GM12878 (cell line): Measurements from ENCODE around the gene MTA3. TPM values are rescaled to one million over a fixed set of nuclear protein-coding genes. Genes with fewer than 3 reads are reported as not detected.

Experiments
- BRCA1 ChIP-seq: IDR thresholded peaks from 2 replicates; pipeline ENCODE4 v1.6.1; 2011; ENCODE audit warnings: low read depth, low read length, improper control_type of control experiment
- HSF1 ChIP-seq: fragments of 150-350 bp; IDR thresholded peaks from 2 replicates; pipeline ENCODE4 v1.6.1; 2014; ENCODE audit warnings: mild to moderate bottlenecking, low read depth, low read length
- JUND ChIP-seq: IDR thresholded peaks from 2 replicates; pipeline ENCODE4 v1.6.1; 2012; ENCODE audit warnings: low read depth, mild to moderate bottlenecking, low read length, improper control_type of control experiment, moderate library complexity
- MTA2 ChIP-seq: fragments of 450-650 bp; IDR thresholded peaks from 2 replicates; pipeline ENCODE4 v1.6.1; 2016; ENCODE audit warnings: low read depth, mild to moderate bottlenecking, moderate library complexity
- MTA3 ChIP-seq: IDR thresholded peaks from 2 replicates; pipeline ENCODE4 v1.6.1; 2012; ENCODE audit warnings: low read length, inconsistent platforms, borderline replicate concordance
- PML ChIP-seq: IDR thresholded peaks from 2 replicates; pipeline ENCODE4 v1.6.1; 2012; ENCODE audit warnings: low read length, inconsistent platforms
- POLR2AphosphoS2 ChIP-seq: IDR thresholded peaks from 2 replicates; pipeline ENCODE4 v1.6.1; 2011; ENCODE audit warnings: low read depth, mild to moderate bottlenecking, low read length, improper control_type of control experiment, moderate library complexity
- POLR2AphosphoS5 ChIP-seq: IDR thresholded peaks from 2 replicates; pipeline ENCODE4 v1.6.1; 2011; ENCODE audit warnings: mild to moderate bottlenecking, low read length, inconsistent platforms
- SIN3A ChIP-seq: IDR thresholded peaks from 2 replicates; pipeline ENCODE4 v1.6.1; 2012; ENCODE audit warnings: low read depth, low read length, improper control_type of control experiment
- SUPT20H ChIP-seq: IDR thresholded peaks from 2 replicates; pipeline ENCODE4 v1.6.1; 2011; ENCODE audit warnings: low read depth, mild to moderate bottlenecking, low read length, moderate library complexity, borderline replicate concordance; ENCODE audit not compliant: control insufficient read depth
- ZBED1 ChIP-seq: IDR thresholded peaks from 2 replicates; pipeline ENCODE4 v1.6.1; 2016; ENCODE audit warnings: borderline replicate concordance
- ZSCAN29 ChIP-seq: fragments of 450-650 bp; IDR thresholded peaks from 2 replicates; pipeline ENCODE4 v1.6.1; 2017; ENCODE audit warnings: mild to moderate bottlenecking, moderate library complexity
- polyA plus RNA-seq, 11 experiments: library from polyadenylated mRNA; depleted of rRNA in 4 of 11; unstranded in 6 of 11; stranded (reverse) in 5 of 11; fragments of >200 nt; fragmentation: Nextera tagmentation in 4 of 11; fragmentation: Illumina TruSeq in 1 of 11; extraction: Ambion mirVana in 4 of 11; extraction: Trizol in 1 of 11; gene quantifications; 1 replicate in 1 of 11; 2 replicates in 10 of 11; pipeline versions ENCODE4 v1.2.1 to v1.2.3, GENCODE V29; 2011 to 2016; ENCODE audit warnings: inconsistent platforms in 2 of 11, missing spikeins in 2 of 11, low read depth in 1 of 11
- total RNA-seq, 4 experiments: library from RNA; depleted of rRNA in 3 of 4; stranded (reverse); fragments of >200 nt in 3 of 4; fragmentation: Illumina TruSeq in 1 of 4; extraction: Trizol in 1 of 4; gene quantifications; 2 replicates each; pipeline versions ENCODE4 v1.2.1 to v1.2.3, GENCODE V29; 2013 to 2021
- TF ChIP-seq, protein P1 (sequence below): fragments of 450-650 bp; IDR thresholded peaks from 2 replicates; pipeline ENCODE4 v1.6.1; 2017; ENCODE audit warnings: mild to moderate bottlenecking, moderate library complexity
- TF ChIP-seq, protein P2 (sequence below): fragments of 450-650 bp; IDR thresholded peaks from 2 replicates; pipeline ENCODE4 v1.6.1; 2017; ENCODE audit warnings: borderline replicate concordance
- TF ChIP-seq, protein P3 (sequence below): fragments of 450-650 bp; IDR thresholded peaks from 2 replicates; pipeline ENCODE4 v1.6.1; 2017; ENCODE audit warnings: mild to moderate bottlenecking, moderate library complexity
- TF ChIP-seq, protein P4 (sequence below): fragments of 450-650 bp; IDR thresholded peaks from 2 replicates; pipeline ENCODE4 v1.6.1; 2017; ENCODE audit warnings: mild to moderate bottlenecking

Gene MTA3
- total and polyA plus RNA-seq, 10 of the 15 experiments (the other 5 are each of a cell fraction or from before 2014, with no cell fraction given), result 17.6 to 45.5 (median 26.5) TPM

DNA sequence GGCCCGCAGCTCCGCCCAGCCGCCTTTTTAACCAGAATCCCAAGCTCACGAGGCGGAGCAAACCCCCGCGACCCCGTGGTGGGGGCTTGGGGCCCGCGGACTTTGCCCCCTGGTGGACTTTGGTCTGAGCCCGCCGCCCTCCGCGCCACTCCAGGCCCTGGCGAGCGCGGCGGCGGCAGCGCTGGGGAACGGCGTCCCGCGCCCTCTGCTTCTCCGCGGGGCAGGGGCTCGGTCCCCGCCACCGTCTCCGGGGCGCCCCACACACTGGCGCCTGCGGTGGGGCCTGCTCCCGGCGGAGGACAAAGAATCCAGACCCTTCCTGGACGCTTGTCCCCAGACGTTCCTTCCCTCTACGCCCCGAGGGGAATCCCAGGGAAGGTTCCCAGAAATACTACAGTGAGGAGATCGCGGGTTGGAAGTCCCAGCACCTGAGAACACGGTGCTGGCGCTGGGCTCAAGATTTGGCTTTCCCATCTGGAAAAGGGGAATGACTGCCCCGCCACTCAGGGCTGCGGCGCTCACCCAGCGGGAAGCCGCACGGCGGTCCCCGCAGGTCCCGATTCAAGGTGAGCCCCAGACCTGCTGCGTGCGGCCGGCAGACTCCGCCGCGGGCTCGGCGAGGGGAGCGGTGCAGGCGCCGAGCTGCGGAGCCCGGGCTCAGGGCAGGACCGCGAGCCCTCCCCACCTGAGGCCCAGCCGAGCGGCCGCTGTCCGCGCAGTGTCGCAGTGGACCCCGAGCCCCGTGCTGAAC, 224.3 kb downstream of the MTA3 start, which contains the start of gene HAAO (continued):
- TF ChIP-seq ZBED1 (no peak; the same call in 1 of the 2 replicates), SUPT20H (no peak), BRCA1 (no peak), JUND (no peak), POLR2AphosphoS2 (no peak; the same call in 1 of the 2 replicates), POLR2AphosphoS5 (no peak), PML (no peak; the same call in 1 of the 2 replicates), SIN3A (no peak), MTA2 (no peak), ZSCAN29 (peak; percentile 36; the same call in 1 of the 2 replicates), MTA3 (no peak), HSF1 (no peak)
- TF ChIP-seq, protein P1, sequence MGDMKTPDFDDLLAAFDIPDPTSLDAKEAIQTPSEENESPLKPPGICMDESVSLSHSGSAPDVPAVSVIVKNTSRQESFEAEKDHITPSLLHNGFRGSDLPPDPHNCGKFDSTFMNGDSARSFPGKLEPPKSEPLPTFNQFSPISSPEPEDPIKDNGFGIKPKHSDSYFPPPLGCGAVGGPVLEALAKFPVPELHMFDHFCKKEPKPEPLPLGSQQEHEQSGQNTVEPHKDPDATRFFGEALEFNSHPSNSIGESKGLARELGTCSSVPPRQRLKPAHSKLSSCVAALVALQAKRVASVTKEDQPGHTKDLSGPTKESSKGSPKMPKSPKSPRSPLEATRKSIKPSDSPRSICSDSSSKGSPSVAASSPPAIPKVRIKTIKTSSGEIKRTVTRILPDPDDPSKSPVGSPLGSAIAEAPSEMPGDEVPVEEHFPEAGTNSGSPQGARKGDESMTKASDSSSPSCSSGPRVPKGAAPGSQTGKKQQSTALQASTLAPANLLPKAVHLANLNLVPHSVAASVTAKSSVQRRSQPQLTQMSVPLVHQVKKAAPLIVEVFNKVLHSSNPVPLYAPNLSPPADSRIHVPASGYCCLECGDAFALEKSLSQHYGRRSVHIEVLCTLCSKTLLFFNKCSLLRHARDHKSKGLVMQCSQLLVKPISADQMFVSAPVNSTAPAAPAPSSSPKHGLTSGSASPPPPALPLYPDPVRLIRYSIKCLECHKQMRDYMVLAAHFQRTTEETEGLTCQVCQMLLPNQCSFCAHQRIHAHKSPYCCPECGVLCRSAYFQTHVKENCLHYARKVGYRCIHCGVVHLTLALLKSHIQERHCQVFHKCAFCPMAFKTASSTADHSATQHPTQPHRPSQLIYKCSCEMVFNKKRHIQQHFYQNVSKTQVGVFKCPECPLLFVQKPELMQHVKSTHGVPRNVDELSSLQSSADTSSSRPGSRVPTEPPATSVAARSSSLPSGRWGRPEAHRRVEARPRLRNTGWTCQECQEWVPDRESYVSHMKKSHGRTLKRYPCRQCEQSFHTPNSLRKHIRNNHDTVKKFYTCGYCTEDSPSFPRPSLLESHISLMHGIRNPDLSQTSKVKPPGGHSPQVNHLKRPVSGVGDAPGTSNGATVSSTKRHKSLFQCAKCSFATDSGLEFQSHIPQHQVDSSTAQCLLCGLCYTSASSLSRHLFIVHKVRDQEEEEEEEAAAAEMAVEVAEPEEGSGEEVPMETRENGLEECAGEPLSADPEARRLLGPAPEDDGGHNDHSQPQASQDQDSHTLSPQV, result peak; percentile 77
- TF ChIP-seq, protein P2, sequence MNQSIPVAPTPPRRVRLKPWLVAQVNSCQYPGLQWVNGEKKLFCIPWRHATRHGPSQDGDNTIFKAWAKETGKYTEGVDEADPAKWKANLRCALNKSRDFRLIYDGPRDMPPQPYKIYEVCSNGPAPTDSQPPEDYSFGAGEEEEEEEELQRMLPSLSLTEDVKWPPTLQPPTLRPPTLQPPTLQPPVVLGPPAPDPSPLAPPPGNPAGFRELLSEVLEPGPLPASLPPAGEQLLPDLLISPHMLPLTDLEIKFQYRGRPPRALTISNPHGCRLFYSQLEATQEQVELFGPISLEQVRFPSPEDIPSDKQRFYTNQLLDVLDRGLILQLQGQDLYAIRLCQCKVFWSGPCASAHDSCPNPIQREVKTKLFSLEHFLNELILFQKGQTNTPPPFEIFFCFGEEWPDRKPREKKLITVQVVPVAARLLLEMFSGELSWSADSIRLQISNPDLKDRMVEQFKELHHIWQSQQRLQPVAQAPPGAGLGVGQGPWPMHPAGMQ, result no peak
- TF ChIP-seq, protein P3, sequence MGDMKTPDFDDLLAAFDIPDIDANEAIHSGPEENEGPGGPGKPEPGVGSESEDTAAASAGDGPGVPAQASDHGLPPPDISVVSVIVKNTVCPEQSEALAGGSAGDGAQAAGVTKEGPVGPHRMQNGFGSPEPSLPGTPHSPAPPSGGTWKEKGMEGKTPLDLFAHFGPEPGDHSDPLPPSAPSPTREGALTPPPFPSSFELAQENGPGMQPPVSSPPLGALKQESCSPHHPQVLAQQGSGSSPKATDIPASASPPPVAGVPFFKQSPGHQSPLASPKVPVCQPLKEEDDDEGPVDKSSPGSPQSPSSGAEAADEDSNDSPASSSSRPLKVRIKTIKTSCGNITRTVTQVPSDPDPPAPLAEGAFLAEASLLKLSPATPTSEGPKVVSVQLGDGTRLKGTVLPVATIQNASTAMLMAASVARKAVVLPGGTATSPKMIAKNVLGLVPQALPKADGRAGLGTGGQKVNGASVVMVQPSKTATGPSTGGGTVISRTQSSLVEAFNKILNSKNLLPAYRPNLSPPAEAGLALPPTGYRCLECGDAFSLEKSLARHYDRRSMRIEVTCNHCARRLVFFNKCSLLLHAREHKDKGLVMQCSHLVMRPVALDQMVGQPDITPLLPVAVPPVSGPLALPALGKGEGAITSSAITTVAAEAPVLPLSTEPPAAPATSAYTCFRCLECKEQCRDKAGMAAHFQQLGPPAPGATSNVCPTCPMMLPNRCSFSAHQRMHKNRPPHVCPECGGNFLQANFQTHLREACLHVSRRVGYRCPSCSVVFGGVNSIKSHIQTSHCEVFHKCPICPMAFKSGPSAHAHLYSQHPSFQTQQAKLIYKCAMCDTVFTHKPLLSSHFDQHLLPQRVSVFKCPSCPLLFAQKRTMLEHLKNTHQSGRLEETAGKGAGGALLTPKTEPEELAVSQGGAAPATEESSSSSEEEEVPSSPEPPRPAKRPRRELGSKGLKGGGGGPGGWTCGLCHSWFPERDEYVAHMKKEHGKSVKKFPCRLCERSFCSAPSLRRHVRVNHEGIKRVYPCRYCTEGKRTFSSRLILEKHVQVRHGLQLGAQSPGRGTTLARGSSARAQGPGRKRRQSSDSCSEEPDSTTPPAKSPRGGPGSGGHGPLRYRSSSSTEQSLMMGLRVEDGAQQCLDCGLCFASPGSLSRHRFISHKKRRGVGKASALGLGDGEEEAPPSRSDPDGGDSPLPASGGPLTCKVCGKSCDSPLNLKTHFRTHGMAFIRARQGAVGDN, result no peak; the same call in 1 of the 2 replicates
- TF ChIP-seq, protein P4, sequence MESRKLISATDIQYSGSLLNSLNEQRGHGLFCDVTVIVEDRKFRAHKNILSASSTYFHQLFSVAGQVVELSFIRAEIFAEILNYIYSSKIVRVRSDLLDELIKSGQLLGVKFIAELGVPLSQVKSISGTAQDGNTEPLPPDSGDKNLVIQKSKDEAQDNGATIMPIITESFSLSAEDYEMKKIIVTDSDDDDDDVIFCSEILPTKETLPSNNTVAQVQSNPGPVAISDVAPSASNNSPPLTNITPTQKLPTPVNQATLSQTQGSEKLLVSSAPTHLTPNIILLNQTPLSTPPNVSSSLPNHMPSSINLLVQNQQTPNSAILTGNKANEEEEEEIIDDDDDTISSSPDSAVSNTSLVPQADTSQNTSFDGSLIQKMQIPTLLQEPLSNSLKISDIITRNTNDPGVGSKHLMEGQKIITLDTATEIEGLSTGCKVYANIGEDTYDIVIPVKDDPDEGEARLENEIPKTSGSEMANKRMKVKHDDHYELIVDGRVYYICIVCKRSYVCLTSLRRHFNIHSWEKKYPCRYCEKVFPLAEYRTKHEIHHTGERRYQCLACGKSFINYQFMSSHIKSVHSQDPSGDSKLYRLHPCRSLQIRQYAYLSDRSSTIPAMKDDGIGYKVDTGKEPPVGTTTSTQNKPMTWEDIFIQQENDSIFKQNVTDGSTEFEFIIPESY, result no peak
